HG02610 (cell line): Measurements from ENCODE around the gene PLA2G4D.

Experiments used
- ATAC-seq: cut with Tn5 transposase; IDR thresholded peaks from one replicate; pipeline ENCODE4 v1.9.1; 2021; ENCODE audit warnings: mild to moderate bottlenecking, moderate library complexity; ENCODE audit not compliant: unreplicated experiment

The PLA2G4D gene

GRCh38 chr15:42094512-42094963 lies at the start of gene PLA2G4D:
Gene PLA2G4D, minus strand, starts transcription at chr15:42094562. Its CDS starts 103 bp downstream, at chr15:42094459.
- ATAC-seq, result no peak

DNA sequence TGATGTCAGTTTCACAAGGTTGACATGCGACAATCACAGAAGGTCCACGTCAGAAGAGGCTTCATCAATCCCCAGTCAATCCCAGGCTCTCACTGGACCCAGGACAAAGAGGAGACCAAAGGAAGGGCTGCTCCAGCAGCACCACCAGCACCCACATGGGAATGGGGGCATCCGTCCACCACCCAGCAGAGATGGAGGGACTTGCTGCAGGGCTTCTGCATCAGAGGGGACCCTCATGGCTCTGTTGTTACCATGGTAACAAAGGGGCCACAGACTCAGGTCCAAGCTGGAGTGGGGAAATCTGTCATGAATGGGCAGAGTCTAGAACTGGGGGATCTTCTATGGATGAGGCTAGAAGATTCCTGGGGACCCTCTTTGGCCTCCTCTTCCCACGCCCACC lies 49.0 kb upstream of the PLA2G4D start:
- no peak for ATAC-seq

DNA sequence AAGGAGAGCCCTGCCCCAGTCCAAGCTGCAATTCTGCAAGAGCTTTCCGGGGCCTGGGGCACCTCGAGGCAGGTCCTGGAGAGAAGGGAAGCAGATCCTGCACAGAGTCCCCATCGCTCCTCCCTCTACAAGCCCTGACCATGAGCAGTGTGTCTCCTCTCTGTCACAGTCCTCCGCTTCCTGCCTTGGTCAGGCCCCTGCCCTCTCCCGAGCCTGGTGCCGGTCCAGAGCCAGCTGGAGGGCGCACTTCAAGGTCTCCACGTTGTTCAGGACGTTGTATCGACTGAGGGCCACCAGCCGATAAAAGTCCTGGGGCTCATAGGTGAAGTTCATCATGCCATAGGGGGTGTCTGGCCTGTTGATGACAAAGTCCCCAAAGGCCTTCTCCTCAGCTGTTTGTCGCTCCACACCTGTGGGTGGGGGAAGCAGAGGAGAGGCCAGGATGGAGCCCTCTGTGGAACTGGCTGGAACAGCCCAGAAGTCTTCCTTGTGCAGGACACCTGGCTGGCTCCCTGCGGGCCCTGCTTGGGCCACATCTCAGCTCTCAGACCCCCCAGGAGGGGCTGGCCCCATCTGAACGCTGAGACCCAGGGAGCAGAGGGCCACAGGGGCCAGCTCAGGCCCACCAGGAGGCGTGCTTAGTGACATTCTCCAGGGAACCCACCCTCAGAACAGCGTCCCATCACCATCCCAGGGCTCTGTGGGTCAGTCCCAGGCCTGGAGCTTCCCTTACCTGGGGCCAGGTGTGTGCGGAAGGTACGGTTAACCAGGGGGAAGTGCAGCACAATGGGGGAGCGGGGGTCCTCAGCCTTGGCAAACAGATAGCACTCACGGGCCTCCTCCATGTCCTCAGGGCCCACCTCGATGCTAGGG lies 47.7 kb upstream of the PLA2G4D start:
- no peak for ATAC-seq

- ATAC-seq, result no peak
These were observed 46.9 kb upstream of the PLA2G4D start for GRCh38 chr15:42141246-42141645.

DNA sequence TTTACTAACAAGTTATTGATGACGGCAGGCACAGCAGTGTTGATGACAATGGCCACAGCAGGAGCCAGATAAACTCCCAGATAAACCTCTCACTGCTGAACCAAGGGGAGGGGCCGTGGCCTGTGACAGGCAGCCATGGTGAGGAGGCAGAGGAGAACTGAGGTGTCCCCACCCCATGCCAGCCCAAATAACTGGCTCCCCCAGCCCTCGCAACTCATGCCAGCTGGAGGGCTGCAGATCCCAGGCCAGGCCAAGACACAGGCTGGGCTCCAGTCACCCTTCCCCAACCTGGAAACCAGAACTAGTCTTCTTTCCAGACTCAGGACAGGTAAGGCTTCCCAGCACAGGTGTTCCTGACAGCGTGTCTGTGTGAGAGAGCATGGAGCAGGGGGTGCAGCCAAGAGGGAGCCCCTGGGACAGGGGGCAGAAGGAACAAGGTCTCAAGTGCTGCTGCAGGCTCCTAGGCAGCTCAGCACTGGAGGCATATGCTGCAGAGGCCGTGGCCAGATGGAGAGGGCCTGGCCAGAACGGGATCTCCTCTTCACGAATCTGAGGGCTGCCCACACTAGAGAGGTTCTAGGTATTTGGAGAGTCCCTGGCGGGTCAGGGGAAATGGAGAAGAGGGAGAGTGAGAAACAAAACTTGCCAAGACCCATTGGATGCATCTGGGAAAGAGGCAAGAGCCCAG lies 46.2 kb upstream of the PLA2G4D start:
- ATAC-seq, result no peak

DNA sequence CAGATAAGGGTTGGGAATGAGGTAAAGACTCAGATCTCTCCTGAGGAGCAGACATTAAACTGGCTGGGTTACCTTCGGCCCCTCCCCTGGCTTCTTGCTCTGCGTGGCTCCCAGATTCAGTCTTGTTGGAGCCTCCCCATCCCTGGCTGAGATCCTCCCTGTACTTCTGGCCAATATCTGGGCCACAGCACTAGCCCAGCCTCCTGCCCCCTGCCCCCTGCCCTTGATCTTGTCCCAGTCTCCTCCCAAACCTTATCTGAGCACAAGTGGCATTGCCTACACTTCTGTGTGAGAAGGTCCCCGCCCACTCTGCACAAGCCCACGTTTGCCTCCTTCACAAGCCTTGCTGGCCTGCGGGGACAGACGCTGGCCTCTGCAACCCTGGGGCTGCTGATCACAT lies 45.2 kb upstream of the PLA2G4D start:
- ATAC-seq, result no peak

GRCh38 chr15:42138968-42139386 lies 44.6 kb upstream of the PLA2G4D start:
- no peak for ATAC-seq

GRCh38 chr15:42138411-42138810 lies 44.0 kb upstream of the PLA2G4D start:
- ATAC-seq, result no peak

GRCh38 chr15:42137461-42138261 lies 43.3 kb upstream of the PLA2G4D start:
- ATAC-seq, result no peak

- ATAC-seq, result no peak
These were observed 42.2 kb upstream of the PLA2G4D start for GRCh38 chr15:42136513-42136912.

- ATAC-seq, result no peak
These were observed 41.0 kb upstream of the PLA2G4D start for GRCh38 chr15:42135351-42135750.

DNA sequence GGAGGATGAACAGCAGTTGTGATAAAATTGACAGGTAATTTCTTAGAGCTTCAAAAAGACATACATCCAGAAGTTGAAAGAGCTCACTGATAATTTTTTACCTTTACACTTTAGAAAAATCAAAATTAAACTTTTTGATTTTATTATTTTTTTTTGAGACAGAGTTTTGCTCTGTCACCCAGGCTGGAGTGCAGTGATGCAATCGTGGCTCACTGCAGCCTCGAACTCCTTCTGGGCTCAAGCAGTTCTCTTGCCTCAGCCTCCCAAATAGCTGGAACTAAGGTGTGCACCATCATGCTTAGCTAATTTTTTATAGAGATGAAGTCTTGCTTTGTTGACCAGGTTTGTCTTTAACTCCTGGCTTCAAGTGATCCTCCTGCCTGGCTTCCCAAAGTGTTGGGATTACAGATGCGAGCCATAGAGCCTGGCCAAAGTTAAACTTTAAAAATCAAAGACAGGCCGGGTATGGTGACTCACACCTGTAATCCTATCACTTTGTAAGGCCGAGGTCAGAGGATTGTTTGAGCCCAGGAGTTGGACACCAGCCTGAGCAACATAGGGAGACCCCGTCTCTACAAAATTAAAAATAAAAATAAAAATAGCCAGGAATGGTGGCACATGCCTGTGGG lies 40.4 kb upstream of the PLA2G4D start:
- ATAC-seq, result no peak

DNA sequence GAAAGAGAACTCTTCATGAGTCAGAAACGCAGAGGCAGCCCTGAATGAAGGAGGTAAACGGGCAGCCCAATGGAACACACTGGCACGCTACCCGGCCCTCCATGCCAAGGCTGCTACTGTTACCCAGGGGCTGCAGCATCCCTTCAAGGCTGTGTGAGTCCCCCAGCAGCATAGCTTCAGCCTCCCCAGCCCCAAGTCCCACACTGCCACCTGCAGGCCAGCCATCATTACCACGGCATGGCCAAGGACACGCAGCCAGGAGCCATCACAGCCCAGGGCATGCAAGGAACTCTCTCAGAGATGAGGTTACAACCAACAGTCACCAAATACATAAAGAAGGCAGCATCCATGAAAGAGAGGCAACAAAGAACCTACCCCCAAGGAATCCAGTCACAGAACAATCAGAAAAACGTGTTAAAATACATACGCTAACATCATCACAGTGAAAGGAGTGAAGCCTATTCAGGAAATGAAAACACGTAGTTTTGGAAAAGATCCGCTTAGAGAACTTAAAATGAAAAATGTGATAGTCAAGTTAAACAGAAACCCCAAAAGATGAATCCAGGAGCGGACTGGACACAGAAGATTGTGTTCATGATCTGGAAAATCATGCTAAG lies 39.6 kb upstream of the PLA2G4D start:
- no peak for ATAC-seq

DNA sequence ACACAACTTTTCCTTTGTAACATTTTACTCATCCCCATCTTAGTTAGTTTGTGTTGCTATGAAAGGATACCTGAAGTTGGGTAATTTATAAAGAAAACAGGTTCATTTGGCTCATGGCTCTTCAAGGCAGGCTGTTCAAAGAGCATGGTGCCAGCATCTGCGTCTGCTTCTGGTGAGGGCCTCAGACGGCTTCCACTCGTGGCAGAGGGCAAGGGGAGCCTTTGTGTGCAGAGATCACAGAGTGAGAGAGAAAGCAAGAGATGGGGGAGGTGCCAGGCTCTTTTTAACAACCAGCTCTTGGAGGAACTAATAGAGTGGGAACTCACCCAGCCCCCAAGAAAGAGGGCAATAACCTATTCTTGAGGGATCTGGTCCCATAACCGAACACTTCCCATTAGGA lies 39.0 kb upstream of the PLA2G4D start:
- no peak for ATAC-seq

GRCh38 chr15:42131826-42132806 lies 37.8 kb upstream of the PLA2G4D start:
- no peak for ATAC-seq

DNA sequence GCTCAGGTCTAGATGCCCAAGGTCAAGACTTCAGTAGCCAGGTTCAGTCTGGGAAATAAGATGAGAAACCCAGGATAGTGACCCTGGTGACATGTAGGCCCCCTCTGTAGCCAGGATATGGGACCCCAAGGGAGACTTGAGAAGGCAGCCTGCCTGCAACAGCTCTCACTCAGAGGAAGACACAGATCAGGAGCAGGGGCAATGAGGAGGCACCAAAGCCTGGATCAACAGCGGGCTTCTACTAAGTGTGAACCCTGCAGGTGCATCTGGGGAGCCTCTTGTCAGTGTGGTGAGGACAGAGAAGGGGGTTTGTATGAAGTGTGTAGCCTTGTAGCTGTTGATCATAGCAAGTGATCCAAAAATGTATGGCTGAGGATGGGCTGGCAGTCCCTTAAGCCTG lies 36.6 kb upstream of the PLA2G4D start:
- ATAC-seq, result no peak

DNA sequence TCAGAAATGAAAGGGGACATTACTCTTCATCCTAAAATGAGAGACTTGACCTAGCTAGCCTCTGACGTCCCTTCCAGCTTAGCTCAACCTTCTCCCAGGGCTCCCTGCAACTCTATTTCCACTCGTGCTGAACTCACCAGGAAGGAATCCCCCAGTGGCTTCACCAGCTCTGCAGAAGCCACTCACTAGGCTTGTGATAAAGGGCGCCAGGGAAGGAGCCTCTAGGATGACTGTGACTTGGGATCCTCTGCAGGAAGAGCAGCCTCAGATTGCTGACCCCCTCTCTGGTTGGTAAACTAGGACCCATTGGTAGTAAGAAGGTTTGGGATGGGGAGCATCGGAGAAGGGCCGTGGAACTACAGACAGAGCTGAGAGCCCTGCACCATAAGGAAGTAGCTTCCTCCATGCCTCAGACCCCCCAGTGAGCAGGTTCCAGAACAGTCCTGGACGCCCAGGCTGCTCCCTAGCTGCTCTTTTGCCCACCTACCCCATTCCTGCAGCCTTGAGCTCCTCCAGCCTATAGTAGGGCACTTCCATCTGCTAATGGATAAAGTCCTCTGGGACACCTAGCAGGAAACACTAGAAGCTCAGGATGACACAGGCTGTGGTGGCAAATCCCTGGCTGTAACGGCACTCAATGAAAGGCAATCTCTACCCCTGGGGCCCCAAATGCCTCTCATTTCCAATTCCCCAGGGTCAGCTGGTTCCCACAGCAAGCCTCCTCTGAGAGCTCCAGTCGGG lies 36.1 kb upstream of the PLA2G4D start:
- no peak for ATAC-seq

GRCh38 chr15:42129364-42129763 lies 35.0 kb upstream of the PLA2G4D start:
- no peak for ATAC-seq

DNA sequence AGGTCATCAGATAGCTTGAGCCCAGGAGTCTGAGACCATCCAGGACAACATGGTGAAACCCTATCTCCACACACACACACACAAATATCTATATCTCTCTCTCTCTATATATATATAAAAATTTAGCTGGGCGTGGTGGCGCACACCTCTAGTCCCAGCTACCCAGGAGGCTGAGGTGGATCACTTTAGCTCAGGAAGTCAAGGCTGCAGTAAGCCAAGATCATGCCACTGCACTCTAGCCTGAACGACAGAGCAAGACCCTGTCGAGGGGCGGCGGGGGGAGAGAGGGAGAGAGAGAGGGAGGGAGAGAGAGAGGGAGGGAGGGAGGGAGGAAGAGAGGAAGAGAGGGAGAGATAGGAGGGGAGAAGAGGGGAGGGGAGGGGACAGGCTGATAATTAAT lies 34.1 kb upstream of the PLA2G4D start:
- no peak for ATAC-seq
